ENCODE data around the gene TBC1D23. TPM values are rescaled to one million over a fixed set of nuclear protein-coding genes. Genes with fewer than 3 reads are reported as not detected.

TBC1D23 gene
- total and polyA plus RNA-seq, 2 experiments from 2014 or later: 22.4 to 34.4 TPM

DNA sequence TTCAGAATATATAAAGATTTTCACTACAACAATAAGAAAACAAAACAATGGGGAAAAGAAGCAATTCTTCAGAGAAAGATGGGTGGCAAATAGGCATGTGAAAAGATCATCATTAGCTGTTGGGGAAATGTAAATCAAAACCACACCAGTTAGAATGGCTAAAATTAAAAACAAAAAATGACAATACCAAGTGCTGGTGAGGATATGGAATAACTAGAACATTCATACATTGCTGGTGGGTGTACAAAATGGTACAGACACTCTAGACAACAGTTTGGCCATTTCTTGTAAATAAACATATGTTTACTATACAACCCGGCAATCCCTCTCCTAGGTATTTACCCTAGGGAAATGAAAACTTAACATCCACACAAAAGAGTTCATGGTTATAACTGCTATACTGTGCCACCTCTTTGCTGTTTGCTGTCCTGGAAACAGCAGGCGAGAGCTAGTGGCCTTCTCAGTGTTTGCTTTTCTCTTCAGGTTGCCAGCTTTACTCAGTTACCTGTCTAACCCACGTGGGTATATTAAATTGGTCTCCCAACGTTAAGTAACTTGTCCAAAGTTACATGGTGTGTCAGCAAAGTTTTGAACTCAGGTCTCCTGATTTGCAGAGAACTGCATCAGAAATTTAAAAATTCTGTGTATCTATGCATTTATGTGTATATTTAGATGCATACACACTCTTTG lies 69.2 kb downstream of the TBC1D23 start (continued):
- TF ChIP-seq, protein P1, sequence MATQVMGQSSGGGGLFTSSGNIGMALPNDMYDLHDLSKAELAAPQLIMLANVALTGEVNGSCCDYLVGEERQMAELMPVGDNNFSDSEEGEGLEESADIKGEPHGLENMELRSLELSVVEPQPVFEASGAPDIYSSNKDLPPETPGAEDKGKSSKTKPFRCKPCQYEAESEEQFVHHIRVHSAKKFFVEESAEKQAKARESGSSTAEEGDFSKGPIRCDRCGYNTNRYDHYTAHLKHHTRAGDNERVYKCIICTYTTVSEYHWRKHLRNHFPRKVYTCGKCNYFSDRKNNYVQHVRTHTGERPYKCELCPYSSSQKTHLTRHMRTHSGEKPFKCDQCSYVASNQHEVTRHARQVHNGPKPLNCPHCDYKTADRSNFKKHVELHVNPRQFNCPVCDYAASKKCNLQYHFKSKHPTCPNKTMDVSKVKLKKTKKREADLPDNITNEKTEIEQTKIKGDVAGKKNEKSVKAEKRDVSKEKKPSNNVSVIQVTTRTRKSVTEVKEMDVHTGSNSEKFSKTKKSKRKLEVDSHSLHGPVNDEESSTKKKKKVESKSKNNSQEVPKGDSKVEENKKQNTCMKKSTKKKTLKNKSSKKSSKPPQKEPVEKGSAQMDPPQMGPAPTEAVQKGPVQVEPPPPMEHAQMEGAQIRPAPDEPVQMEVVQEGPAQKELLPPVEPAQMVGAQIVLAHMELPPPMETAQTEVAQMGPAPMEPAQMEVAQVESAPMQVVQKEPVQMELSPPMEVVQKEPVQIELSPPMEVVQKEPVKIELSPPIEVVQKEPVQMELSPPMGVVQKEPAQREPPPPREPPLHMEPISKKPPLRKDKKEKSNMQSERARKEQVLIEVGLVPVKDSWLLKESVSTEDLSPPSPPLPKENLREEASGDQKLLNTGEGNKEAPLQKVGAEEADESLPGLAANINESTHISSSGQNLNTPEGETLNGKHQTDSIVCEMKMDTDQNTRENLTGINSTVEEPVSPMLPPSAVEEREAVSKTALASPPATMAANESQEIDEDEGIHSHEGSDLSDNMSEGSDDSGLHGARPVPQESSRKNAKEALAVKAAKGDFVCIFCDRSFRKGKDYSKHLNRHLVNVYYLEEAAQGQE (IDR thresholded peaks at IDR 0.05; ENCODE audit: unreplicated experiment): no peak
- TF ChIP-seq CREB1 (CRISPR knock-in tag; IDR thresholded peaks at IDR 0.05; ENCODE audit: low read depth): no peak
- TF ChIP-seq, protein P2, sequence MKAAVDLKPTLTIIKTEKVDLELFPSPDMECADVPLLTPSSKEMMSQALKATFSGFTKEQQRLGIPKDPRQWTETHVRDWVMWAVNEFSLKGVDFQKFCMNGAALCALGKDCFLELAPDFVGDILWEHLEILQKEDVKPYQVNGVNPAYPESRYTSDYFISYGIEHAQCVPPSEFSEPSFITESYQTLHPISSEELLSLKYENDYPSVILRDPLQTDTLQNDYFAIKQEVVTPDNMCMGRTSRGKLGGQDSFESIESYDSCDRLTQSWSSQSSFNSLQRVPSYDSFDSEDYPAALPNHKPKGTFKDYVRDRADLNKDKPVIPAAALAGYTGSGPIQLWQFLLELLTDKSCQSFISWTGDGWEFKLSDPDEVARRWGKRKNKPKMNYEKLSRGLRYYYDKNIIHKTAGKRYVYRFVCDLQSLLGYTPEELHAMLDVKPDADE (IDR thresholded peaks at IDR 0.05): no peak

DNA sequence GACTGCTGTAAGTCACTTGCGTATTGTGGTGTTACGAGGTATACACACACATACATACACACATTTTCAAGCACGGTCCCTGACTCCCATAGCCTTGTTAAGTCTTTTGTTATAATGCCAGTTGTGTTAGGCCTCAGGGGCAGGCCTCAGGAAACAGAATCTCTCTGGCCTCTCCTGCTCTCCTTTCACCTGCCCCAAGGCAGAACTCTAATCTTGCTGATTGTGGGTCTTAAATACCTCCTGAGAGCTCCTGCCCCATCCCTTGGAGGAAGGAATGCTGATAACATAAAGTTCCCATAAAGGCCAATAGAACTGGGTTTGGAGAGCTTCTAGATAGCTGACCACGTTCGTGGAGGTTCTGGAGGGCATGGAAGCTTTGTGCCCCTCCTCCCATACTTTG lies 69.9 kb downstream of the TBC1D23 start:
- H3K4me2 ChIP-seq: no peak overlapping the region
- 0 out of 2 replicates have a peak, but pooled peaks cover 2% of the 10 kb centered on the region for H3F3A ChIP-seq (replicated peaks; ENCODE audit: low read depth)
- no peaks in the 10 kb centered on the region for H4K20me1 ChIP-seq (replicated peaks; ENCODE audit: insufficient read depth)
- no peak overlapping the region for H2AFZ ChIP-seq
- no peaks in the 10 kb centered on the region for H3K36me3 ChIP-seq (ENCODE audit: insufficient read depth)
- H3K27ac ChIP-seq (ENCODE audit: low read depth): no peak overlapping the region
- H3K9me2 ChIP-seq (ENCODE audit: insufficient read depth): no peaks in the 10 kb centered on the region
- H3K4me1 Mint-ChIP-seq: peaks cover 8% of the 10 kb centered on the region
- DNase-seq (ENCODE audit: low spot score) (no peak), ATAC-seq (no peak)
- peaks cover 16% of the 10 kb centered on the region for H3K36me3 Mint-ChIP-seq (ENCODE audit: low read depth)
- no peaks in the 10 kb centered on the region; the same call in 1 of the 2 replicates for H3K4me1 ChIP-seq (ENCODE audit: insufficient read depth)
- no peak overlapping the region for H3K4me3 Mint-ChIP-seq
- H3K27me3 ChIP-seq (ENCODE audit: insufficient read depth): peaks cover 9% of the 10 kb centered on the region
- H3K27me3 Mint-ChIP-seq (ENCODE audit: insufficient read depth, low read depth, poor library complexity): peaks cover 4% of the 10 kb centered on the region
- H3K79me2 ChIP-seq (replicated peaks; ENCODE audit: insufficient read depth): no peaks in the 10 kb centered on the region
- no peak overlapping the region for H3K4me3 ChIP-seq
- peaks cover 11% of the 10 kb centered on the region; the same call in 2 of the 3 replicates for H3K9me3 Mint-ChIP-seq
- H3K27ac Mint-ChIP-seq: no peak overlapping the region
- TF ChIP-seq EZH2phosphoT487 (IDR thresholded peaks at IDR 0.05; ENCODE audit: unreplicated experiment) (no peak), EZH2 (IDR thresholded peaks at IDR 0.05; ENCODE audit: low read depth, unreplicated experiment) (no peak), POLR2AphosphoS5 (IDR thresholded peaks at IDR 0.05; ENCODE audit: low read depth) (no peak), ZNF331 (CRISPR knock-in tag; IDR thresholded peaks at IDR 0.05; ENCODE audit: low read depth) (no peak), STAT1 (IDR thresholded peaks at IDR 0.05; ENCODE audit: unreplicated experiment) (no peak), ZNF114 (CRISPR knock-in tag; IDR thresholded peaks at IDR 0.05) (no peak)
- TF ChIP-seq, protein P1 (IDR thresholded peaks at IDR 0.05; ENCODE audit: unreplicated experiment): no peak
- TF ChIP-seq, protein P3, sequence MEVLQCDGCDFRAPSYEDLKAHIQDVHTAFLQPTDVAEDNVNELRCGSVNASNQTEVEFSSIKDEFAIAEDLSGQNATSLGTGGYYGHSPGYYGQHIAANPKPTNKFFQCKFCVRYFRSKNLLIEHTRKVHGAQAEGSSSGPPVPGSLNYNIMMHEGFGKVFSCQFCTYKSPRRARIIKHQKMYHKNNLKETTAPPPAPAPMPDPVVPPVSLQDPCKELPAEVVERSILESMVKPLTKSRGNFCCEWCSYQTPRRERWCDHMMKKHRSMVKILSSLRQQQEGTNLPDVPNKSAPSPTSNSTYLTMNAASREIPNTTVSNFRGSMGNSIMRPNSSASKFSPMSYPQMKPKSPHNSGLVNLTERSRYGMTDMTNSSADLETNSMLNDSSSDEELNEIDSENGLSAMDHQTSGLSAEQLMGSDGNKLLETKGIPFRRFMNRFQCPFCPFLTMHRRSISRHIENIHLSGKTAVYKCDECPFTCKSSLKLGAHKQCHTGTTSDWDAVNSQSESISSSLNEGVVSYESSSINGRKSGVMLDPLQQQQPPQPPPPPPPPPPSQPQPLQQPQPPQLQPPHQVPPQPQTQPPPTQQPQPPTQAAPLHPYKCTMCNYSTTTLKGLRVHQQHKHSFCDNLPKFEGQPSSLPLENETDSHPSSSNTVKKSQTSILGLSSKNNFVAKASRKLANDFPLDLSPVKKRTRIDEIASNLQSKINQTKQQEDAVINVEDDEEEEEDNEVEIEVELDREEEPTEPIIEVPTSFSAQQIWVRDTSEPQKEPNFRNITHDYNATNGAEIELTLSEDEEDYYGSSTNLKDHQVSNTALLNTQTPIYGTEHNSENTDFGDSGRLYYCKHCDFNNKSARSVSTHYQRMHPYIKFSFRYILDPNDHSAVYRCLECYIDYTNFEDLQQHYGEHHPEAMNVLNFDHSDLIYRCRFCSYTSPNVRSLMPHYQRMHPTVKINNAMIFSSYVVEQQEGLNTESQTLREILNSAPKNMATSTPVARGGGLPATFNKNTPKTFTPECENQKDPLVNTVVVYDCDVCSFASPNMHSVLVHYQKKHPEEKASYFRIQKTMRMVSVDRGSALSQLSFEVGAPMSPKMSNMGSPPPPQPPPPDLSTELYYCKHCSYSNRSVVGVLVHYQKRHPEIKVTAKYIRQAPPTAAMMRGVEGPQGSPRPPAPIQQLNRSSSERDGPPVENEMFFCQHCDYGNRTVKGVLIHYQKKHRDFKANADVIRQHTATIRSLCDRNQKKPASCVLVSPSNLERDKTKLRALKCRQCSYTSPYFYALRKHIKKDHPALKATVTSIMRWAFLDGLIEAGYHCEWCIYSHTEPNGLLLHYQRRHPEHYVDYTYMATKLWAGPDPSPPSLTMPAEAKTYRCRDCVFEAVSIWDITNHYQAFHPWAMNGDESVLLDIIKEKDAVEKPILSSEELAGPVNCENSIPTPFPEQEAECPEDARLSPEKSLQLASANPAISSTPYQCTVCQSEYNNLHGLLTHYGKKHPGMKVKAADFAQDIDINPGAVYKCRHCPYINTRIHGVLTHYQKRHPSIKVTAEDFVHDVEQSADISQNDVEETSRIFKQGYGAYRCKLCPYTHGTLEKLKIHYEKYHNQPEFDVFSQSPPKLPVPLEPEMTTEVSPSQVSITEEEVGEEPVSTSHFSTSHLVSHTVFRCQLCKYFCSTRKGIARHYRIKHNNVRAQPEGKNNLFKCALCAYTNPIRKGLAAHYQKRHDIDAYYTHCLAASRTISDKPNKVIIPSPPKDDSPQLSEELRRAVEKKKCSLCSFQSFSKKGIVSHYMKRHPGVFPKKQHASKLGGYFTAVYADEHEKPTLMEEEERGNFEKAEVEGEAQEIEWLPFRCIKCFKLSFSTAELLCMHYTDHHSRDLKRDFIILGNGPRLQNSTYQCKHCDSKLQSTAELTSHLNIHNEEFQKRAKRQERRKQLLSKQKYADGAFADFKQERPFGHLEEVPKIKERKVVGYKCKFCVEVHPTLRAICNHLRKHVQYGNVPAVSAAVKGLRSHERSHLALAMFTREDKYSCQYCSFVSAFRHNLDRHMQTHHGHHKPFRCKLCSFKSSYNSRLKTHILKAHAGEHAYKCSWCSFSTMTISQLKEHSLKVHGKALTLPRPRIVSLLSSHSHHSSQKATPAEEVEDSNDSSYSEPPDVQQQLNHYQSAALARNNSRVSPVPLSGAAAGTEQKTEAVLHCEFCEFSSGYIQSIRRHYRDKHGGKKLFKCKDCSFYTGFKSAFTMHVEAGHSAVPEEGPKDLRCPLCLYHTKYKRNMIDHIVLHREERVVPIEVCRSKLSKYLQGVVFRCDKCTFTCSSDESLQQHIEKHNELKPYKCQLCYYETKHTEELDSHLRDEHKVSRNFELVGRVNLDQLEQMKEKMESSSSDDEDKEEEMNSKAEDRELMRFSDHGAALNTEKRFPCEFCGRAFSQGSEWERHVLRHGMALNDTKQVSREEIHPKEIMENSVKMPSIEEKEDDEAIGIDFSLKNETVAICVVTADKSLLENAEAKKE (CRISPR knock-in tag; IDR thresholded peaks at IDR 0.05): no peak

Data from GM23338 (cell line).